Measurements from ENCODE around the gene GPR171.
A peak's percentile ranks its signal among the peaks of the same experiment; 100 is the strongest.

Gene GPR171

GRCh38 chr3:151213151-151213550 lies 10.1 kb upstream of the GPR171 start:
- DNase-seq (ENCODE audit: low read depth): no peak

GRCh38 chr3:151210676-151211381 lies 7.8 kb upstream of the GPR171 start:
- peak; percentile 18 for DNase-seq (ENCODE audit: low read depth)

DNA sequence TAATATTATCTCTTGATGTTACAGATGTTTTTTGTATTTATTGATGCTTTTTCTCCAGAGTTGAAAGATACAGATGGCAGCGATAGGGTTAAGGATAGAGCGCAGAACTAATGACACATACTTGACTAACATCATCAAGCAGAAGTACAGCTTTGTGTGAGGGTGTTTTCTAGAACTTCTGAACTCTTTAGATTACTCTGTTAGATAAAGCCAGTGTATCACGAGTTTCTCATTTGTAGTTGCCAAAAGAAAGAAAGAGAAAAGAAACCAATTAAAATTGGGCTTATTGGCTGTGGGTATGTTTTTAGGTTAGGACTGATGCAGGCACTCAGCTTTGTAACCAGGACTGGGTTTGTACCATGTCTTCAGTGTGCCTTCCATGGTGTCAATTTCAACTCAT lies 6.6 kb upstream of the GPR171 start:
- DNase-seq (ENCODE audit: low read depth): no peak

DNA sequence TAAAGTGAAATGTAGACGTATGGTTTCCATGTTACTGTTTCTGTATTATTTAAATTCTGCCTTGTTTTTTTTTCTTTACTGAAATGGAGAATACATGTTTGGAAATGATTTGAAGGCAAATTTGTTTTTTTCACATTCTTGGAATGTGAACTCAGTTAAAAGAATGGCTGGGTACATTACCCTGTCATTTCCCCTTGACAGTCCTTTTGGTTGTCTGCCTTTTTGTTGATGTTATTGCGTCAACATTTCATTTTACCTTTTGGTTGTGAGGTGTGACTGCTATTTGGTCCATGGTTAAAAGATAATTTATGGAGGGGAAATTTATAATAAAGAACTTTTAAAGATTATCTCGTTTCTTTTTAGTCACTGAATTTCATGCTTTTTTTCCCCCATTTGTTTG lies 3.2 kb upstream of the GPR171 start:
- DNase-seq (ENCODE audit: low read depth): no peak

DNA sequence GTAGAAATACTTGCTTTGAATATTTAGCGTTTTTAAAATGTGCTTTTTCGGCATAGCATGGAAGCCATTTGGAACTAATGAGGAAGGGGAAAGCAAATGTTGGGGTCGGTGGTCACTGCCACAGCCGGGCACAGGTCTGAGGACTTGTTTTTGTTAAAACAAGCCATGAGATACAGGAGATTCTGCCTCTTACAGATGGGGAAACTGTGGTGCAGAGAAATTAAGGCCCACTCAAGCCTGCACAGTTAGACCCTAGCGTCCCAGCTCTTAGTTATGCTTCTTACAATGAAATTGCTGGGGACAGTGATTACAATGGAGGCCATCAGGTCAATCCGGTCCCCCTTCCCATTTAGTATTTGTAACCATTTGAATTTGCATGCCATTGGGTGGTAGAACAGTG lies 2.5 kb upstream of the GPR171 start:
- DNase-seq (ENCODE audit: low read depth): no peak

DNA sequence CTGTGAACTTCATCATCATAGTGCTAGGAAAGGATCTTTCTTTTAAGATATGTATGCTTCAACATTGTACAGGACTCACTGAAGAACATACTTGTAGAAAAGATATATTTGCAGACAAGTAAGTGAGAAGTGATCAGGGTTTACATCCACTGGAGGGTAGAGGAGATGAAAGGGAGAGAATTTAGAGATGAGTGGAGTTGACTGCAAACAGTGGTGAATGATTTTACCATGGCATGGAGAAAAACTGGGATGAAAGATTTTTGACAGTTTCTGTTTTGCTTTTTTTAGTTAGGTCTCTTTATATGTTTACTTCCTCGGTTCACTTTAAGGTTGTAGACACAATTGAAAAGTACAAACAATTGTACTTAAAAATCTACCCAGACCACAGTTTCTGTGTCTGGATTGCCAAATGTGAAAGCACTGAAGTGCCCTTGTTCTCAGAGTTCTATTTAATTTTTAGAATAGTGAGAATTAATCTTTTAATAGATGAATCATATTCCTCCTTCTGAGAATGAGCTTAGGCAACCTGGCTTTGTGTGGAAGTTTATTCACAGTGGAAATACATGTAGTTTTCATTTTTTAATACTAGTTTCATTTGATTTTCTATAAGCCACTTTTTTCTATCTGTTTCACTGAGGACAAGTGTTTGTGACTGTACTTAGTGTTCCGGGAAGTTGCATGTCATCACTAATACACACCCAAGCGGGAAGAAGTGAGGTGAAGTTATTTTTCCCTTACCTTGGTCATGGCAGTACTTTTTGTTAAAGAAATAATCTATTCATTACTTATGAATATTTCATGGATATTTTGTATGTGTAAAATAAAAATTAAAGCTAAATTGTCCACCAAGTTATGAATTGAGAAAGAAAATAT lies 1.8 kb upstream of the GPR171 start:
- no peak for DNase-seq (ENCODE audit: low read depth)

GRCh38 chr3:151201051-151201730 lies 1.8 kb downstream of the GPR171 start:
- DNase-seq (ENCODE audit: low read depth): no peak

DNA sequence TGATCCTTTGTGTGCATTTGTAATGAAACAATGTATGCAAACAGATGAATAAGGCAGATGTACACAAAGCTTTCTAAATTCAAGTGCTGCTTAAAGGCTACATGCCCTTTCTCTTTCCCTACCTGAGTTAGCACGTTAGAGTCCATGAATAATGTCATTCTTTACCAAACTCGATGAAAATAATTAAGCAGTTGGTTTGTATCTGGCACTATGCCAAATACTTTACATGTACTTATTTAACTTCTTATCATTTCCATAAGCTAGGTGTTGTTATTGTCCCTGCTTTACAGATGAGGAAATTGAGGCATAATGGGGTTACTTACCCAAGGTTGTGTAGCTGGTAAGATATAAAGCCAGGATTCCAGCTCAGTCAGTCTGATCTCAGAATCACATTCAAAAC lies 2.4 kb downstream of the GPR171 start:
- DNase-seq (ENCODE audit: low read depth): no peak

DNA sequence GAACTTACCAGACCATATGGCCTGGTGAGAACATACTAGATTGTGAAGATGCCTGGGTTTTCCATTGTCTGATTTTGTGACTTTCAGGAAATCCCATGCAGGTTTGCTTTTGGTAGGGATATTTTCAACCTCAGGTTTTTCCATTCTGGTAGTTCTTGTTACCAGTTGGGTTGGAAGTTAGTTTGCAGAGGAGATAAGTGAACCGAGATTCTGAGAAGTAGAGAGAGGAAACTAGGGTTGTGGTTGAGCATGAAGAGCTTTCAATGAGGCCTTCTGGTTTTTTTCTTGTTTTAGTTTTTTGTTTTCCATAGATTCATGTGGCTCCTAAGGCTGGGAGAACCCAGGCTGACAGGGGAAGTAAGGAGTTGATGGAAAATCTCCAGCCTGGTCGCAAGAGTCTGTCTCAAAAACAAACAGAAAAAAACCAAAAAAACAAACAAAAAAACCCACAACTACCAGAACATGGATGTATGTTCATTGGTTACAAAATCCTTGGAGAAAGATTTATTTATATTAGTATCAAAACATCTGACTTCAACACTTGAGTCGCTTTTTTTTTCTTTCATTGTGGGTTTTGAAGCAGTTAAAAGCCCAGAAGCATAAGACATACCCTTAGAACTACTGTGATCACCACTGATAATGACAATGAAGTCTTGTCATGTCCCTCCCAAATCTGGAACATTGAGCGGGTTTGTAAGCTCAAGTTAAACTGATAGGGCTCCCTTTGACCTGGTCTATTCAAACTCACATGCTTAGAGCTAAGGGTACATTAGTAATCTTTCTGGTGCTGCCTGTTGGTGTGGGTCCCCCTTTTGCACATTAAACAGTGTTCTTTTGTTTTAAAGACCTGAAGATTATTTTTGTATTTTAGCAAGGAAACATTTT lies 3.2 kb downstream of the GPR171 start:
- no peak for DNase-seq (ENCODE audit: low read depth)

GRCh38 chr3:151198849-151199248 lies 4.2 kb downstream of the GPR171 start:
- no peak for DNase-seq (ENCODE audit: low read depth)

DNA sequence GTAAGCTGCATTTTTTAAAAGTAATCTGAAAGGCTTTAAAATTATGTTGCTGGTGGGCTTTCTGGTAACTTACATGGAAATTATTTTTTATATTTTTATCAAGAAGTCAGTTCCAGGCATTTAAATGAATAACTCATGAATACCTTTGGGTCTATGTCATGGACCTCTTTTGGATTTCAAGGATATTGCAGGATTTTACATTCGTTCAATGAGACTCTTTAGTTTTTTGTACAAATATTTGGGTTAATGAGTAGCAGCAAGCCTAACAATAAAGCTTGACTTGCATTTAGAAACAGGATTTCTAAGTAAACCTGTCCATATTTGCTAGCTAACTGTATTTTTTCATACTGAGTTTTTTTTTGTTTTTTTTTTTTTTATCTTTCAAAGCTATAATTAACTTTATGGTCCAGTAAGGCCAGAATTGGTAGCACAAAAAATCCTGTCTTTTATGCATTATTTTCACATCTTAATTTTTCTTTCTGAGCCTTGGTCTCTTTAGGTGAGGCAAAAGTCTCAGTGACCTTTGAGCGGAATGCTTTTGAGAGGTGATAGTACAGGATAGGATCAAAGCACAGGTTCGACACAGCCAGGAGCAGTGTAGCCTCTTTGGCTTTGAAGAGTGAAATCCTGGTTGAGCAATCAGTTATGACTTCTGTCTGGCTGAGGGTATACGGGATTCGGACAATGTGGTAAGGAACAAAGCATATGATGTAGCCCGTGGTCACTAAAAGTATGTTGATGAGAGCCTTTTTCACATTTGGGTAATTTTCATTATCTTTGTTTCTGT lies 4.8 kb downstream of the GPR171 start:
- DNase-seq (ENCODE audit: low read depth): peak; percentile 12

- no peak for DNase-seq (ENCODE audit: low read depth)
Measured at GRCh38 chr3:151197228-151197627, 5.8 kb downstream of the GPR171 start.

GRCh38 chr3:151196434-151196833 lies 6.6 kb downstream of the GPR171 start:
- no peak for DNase-seq (ENCODE audit: low read depth)

- DNase-seq (ENCODE audit: low read depth): no peak
Measured at GRCh38 chr3:151195826-151196225, 7.2 kb downstream of the GPR171 start.

DNA sequence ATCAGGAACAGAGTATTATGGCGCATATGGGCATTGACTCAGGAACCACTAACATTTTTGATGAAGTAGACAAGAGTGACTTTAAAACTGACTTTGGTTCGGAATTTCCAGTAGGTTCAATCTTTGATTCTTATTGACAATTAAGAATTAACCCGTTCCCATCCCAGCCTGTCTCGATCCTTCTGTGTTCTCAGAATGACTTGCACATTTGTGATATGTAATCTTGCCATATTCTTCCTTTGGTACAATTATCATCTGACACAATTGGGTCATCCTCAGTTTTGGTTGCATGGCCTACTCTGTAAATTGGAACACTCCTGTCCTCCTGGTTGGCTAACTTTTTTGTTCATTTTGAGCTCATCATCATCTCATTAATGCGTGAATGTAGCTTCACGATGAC lies 10.5 kb downstream of the GPR171 start:
- no peak for DNase-seq (ENCODE audit: low read depth)

GRCh38 chr3:151191095-151191494 lies 11.9 kb downstream of the GPR171 start:
- DNase-seq (ENCODE audit: low read depth): no peak

DNA sequence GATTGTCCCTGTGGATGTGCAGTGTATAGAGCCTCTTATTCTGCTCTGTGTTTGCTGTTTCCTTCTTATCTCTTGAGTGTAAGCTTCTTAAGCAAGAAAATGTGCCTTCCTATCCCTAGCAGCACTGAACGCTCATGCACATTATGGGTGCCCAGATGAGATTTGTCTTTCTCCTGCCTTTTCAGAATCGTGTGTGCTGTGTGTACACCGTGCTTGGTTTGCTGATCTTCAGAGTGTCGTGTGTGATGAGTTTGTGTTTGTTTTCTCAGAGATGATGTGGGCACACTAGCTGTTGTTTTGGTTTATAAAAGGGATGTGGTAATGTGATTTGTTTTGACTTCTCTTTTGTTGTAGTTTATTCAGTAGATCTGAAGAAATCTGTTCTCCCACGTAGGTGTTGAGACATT lies 19.7 kb downstream of the GPR171 start:
- DNase-seq (ENCODE audit: low read depth): no peak

DNA sequence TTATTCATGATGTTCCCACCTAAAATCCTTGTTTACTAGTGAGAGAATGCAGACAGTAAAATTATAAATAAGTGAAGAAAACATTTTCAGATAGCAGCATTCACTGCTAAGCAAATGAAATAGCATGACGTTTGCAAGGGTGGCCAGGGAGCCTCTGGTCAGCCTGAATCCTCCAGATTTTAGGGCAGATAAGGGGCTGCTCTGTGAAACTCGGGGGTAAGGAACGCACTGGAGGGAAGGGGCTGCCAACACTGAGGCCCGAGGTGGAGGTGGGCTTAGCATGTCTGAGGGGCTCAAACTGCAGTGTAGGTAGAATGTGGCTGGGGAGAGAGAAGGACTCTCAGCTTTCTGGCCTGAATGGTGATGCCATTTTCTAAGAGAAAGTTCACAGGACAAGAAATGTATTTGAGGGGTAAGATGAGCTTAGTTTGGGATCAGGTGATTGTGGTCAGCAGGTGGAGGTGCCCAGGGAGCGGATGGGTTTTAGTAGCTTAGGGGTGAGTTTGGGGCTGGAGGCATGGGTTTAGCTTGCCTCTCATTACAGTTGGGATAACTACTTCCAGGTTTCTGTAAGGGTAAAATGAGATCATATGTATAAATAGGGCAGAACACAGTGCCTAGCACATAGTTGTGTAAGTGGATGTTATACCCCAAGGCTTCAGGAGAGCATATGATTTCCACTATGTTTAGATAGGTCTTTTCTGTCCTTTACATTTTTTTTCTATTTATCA lies 20.5 kb downstream of the GPR171 start:
- DNase-seq (ENCODE audit: low read depth): no peak

GRCh38 chr3:151178208-151178845 lies 24.7 kb downstream of the GPR171 start:
- DNase-seq (ENCODE audit: low read depth): no peak

DNA sequence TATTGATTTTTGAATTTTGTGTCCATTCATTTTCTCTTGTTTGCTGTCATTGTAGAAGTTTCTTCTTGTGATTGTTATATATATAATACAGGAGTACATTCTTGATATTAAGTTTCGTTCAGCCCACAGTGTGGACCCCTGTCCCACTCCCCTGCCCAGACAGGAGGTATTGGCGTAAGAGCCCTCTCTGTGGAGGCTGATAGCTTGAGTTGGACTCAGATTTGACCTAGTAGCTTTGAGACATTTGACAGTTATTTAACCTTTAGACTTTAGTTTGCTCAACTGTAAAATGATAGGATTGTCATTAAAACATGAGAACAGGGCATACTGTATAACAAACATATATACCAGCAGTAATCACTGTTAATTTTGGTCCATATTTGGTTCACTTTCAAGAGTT lies 27.1 kb downstream of the GPR171 start:
- no peak for DNase-seq (ENCODE audit: low read depth)

All from ELR (cell line).